PC-3 (cell line): ENCODE results near the gene MBTPS2. TPM values are rescaled to one million over a fixed set of nuclear protein-coding genes. Genes with fewer than 3 reads are reported as not detected.

Experiments
- ATAC-seq: fragments of 200-7000 bp; cut with Tn5 transposase; 2 replicates; pipeline ENCODE4 v1.9.1; 2020; ENCODE audit warnings: mild to moderate bottlenecking, moderate library complexity
- BruUV-seq: library from RNA; stranded (reverse); fragments of 400-500 nt; replicated peaks from 2 replicates; lab custom pipeline; 2021; lab: Mats Ljungman, UMichigan
- CTCF ChIA-PET: fragments of 300-600 bp; sonication (Branson Sonifier 250); formaldehyde crosslinking; loops from one replicate; lab custom pipeline; 2022; ENCODE audit warnings: antibody characterized with exemption; lab: Charles Lee
- POLR2A ChIA-PET: fragments of 300-600 bp; sonication (Branson Sonifier 250); formaldehyde crosslinking; loops from one replicate; lab custom pipeline; 2022; ENCODE audit warnings: antibody characterized with exemption; ENCODE audit not compliant: unreplicated experiment; lab: Charles Lee
- DNase-seq: peaks from one replicate; pipeline ENCODE4 v3.0.0-alpha.2; 2015
- H2AFZ ChIP-seq: fragments of 300-600 bp; sonication (generic); 2 replicates; pipeline ENCODE4 v1.6.0; 2016; ENCODE audit warnings: antibody characterized with exemption, low read length
- H3F3A ChIP-seq: fragments of 300-600 bp; sonication (generic); one replicate; pipeline ENCODE4 v1.6.0; 2017; ENCODE audit warnings: antibody characterized with exemption, low read length, control low read depth, mild to moderate bottlenecking; ENCODE audit not compliant: unreplicated experiment
- H3K27ac ChIP-seq: fragments of 300-600 bp; sonication (generic); 2 replicates; pipeline ENCODE4 v1.5.1; 2016; ENCODE audit warnings: mild to moderate bottlenecking, low read length
- H3K27me3 ChIP-seq: fragments of 300-600 bp; sonication (generic); 2 replicates; pipeline ENCODE4 v1.6.1; 2016; ENCODE audit warnings: low read length, mixed read lengths
- H3K36me3 ChIP-seq: fragments of 300-600 bp; sonication (generic); 2 replicates; pipeline ENCODE4 v1.6.1; 2016; ENCODE audit warnings: low read depth, mixed run types, low read length, mixed read lengths
- H3K4me1 ChIP-seq: fragments of 300-600 bp; sonication (generic); 2 replicates; pipeline ENCODE4 v1.5.1; 2016; ENCODE audit warnings: low read length; ENCODE audit not compliant: insufficient read depth
- H3K4me2 ChIP-seq: fragments of 300-600 bp; sonication (generic); 2 replicates; pipeline ENCODE4 v1.6.0; 2016; ENCODE audit warnings: low read length
- H3K4me3 ChIP-seq: fragments of 300-600 bp; sonication (generic); 2 replicates; pipeline ENCODE4 v1.5.1; 2016; ENCODE audit warnings: mild to moderate bottlenecking, low read length, mixed read lengths
- H3K79me2 ChIP-seq: fragments of 300-600 bp; sonication (generic); 2 replicates; pipeline ENCODE4 v1.6.1; 2017; ENCODE audit warnings: low read length, mixed read lengths
- H3K9ac ChIP-seq: fragments of 300-600 bp; sonication (generic); 2 replicates; pipeline ENCODE4 v1.6.0; 2016; ENCODE audit warnings: mild to moderate bottlenecking, low read length
- H3K9me2 ChIP-seq: fragments of 300-600 bp; sonication (generic); replicated peaks from 2 replicates; pipeline ENCODE4 v1.6.1; 2016; ENCODE audit warnings: mixed run types, low read length, mixed read lengths
- H3K9me3 ChIP-seq: fragments of 300-600 bp; sonication (generic); 2 replicates; pipeline ENCODE4 v1.6.1; 2016; ENCODE audit warnings: low read length, mixed read lengths
- H4K20me1 ChIP-seq: fragments of 300-600 bp; sonication (generic); 2 replicates; pipeline ENCODE4 v1.6.1; 2016; ENCODE audit warnings: low read length, mixed read lengths
- CTCF ChIP-seq: fragments of 300-600 bp; sonication (generic); conservative IDR thresholded peaks from 2 replicates; pipeline ENCODE4 v1.5.1; 2017; ENCODE audit warnings: antibody characterized with exemption, low read depth, mild to moderate bottlenecking, low read length
- EZH2 ChIP-seq: fragments of 300-600 bp; sonication (generic); IDR thresholded peaks from one replicate; pipeline ENCODE4 v1.6.1; 2017; ENCODE audit warnings: antibody characterized with exemption, mild to moderate bottlenecking, low read length; ENCODE audit not compliant: unreplicated experiment
- EZH2phosphoT487 ChIP-seq: fragments of 300-600 bp; sonication (generic); IDR thresholded peaks from 2 replicates; pipeline ENCODE4 v1.6.1; 2018; ENCODE audit warnings: mild to moderate bottlenecking, antibody characterized with exemption, low read length, borderline replicate concordance
- intact Hi-C: fragments of 100-400 bp; cut with micrococcal nuclease; formaldehyde crosslinking; loops from 2 replicates; pipeline ENCODE4 v1.9.0; 2023
- total RNA-seq: library from RNA; depleted of rRNA; stranded (reverse); fragments of >200 nt; gene quantifications from 2 replicates; pipeline ENCODE4 v1.2.3, GENCODE V29; 2014

MBTPS2 gene
- total RNA-seq, 1 experiment from 2014 or later, result 5.8 TPM

GRCh38 chrX:21821875-21822274 lies 17.5 kb upstream of the MBTPS2 start:
- Histone ChIP-seq H3K9me3 (no peaks in the 10 kb centered on the region), H3F3A (no peaks in the 10 kb centered on the region), H2AFZ (no peak overlapping the region), H3K4me2 (no peak overlapping the region), H3K9me2 (no peaks in the 10 kb centered on the region), H3K27ac (no peak overlapping the region), H3K4me3 (no peak overlapping the region), H3K9ac (no peak overlapping the region), H3K79me2 (no peaks in the 10 kb centered on the region), H3K27me3 (no peaks in the 10 kb centered on the region), H4K20me1 (no peaks in the 10 kb centered on the region), H3K4me1 (no peaks in the 10 kb centered on the region), H3K36me3 (no peaks in the 10 kb centered on the region)
- ATAC-seq (no peak), DNase-seq (no peak)
- intact Hi-C loops, result no loop called here
- TF ChIP-seq EZH2, result no peak
- TF ChIP-seq CTCF, result no peak
- TF ChIP-seq EZH2phosphoT487, result no peak
- ChIA-PET POLR2A (no interaction called here), CTCF (no interaction called here)
- no TSS peak for BruUV-seq

- H3K9ac ChIP-seq, result no peak overlapping the region
- no peaks in the 10 kb centered on the region for H3K9me3 ChIP-seq
- H3K79me2 ChIP-seq, result no peaks in the 10 kb centered on the region
- DNase-seq (no peak), ATAC-seq (no peak)
- no peaks in the 10 kb centered on the region for H3K9me2 ChIP-seq
- CTCF ChIA-PET, result no interaction called here
- H4K20me1 ChIP-seq, result no peaks in the 10 kb centered on the region
- H3K4me1 ChIP-seq, result no peaks in the 10 kb centered on the region
- H3K27me3 ChIP-seq, result no peaks in the 10 kb centered on the region
- H3F3A ChIP-seq, result no peaks in the 10 kb centered on the region
- H2AFZ ChIP-seq, result no peak overlapping the region
- no peaks in the 10 kb centered on the region for H3K36me3 ChIP-seq
- intact Hi-C loops, result loop anchor here (10.0 kb wide), 1 partner anchor 1297 kb away; no protein-coding TSS in a partner anchor
- no peak overlapping the region for H3K27ac ChIP-seq
- no peak overlapping the region for H3K4me2 ChIP-seq
- H3K4me3 ChIP-seq, result no peak overlapping the region
- TF ChIP-seq EZH2 (no peak), CTCF (no peak), EZH2phosphoT487 (no peak)
- no TSS peak for BruUV-seq
- POLR2A ChIA-PET, result no interaction called here
Measured at GRCh38 chrX:21831496-21831895, 7.9 kb upstream of the MBTPS2 start.

- peaks cover 12% of the 10 kb centered on the region; the same call in 1 of the 2 replicates for H3K4me1 ChIP-seq
- no peak for ATAC-seq
- TF ChIP-seq EZH2phosphoT487 (no peak), EZH2 (no peak), CTCF (no peak)
- no peaks in the 10 kb centered on the region for H3K27me3 ChIP-seq
- BruUV-seq, result no TSS peak
- intact Hi-C loops, result loop anchor here (10.0 kb wide), 1 partner anchor 1302 kb away; no protein-coding TSS in a partner anchor
- ChIA-PET CTCF (interaction anchor here (0.5 kb wide), 1 partner anchor 1310 kb away, joined by 3 read pairs; no protein-coding TSS in a partner anchor), POLR2A (no interaction called here)
- H3F3A ChIP-seq, result no peaks in the 10 kb centered on the region
- no peak overlapping the region for H2AFZ ChIP-seq
- H3K9me3 ChIP-seq, result no peaks in the 10 kb centered on the region
- peak; percentile 6 for DNase-seq
- H3K4me3 ChIP-seq, result no peak overlapping the region
- no peak overlapping the region for H3K27ac ChIP-seq
- no peak overlapping the region for H3K4me2 ChIP-seq
- H3K79me2 ChIP-seq, result peaks cover 19% of the 10 kb centered on the region
- H4K20me1 ChIP-seq, result no peaks in the 10 kb centered on the region
- H3K9ac ChIP-seq, result no peak overlapping the region
- H3K9me2 ChIP-seq, result no peaks in the 10 kb centered on the region
- no peaks in the 10 kb centered on the region for H3K36me3 ChIP-seq
Measured at GRCh38 chrX:21837056-21837455, 2.4 kb upstream of the MBTPS2 start.
